ENCODE results near the gene BPTF. TPM values are rescaled to one million over a fixed set of nuclear protein-coding genes. Genes with fewer than 3 reads are reported as not detected.
A peak's percentile ranks its signal among the peaks of the same experiment; 100 is the strongest.

BPTF gene
- total and polyA plus RNA-seq, 2 of the 13 experiments (the other 11 are each of a cell fraction or from before 2014, with no cell fraction given), result 43.5 to 66.1 TPM

- TF ChIP-seq ZBTB40 (IDR thresholded peaks at IDR 0.05) (no peak), ZBTB40 (CRISPR knock-in tag; IDR thresholded peaks at IDR 0.05) (no peak; the same call in none of the 2 replicates), ZBTB21 (CRISPR knock-in tag; IDR thresholded peaks at IDR 0.05) (no peak), SRSF1 (optimal IDR thresholded peaks at IDR 0.05; ENCODE audit: low read depth, low read length) (no peak), TSC22D2 (CRISPR knock-in tag; IDR thresholded peaks at IDR 0.05; ENCODE audit: borderline replicate concordance) (no peak), KLF9 (CRISPR knock-in tag; IDR thresholded peaks at IDR 0.05; ENCODE audit: low read depth) (no peak), ZNF232 (CRISPR knock-in tag; IDR thresholded peaks at IDR 0.05; ENCODE audit: borderline replicate concordance) (no peak), GTF2F1 (IDR thresholded peaks at IDR 0.05; ENCODE audit: low read length) (no peak), U2AF2 (IDR thresholded peaks at IDR 0.05; ENCODE audit: low read depth, low read length) (no peak), ZEB1 (IDR thresholded peaks at IDR 0.05; ENCODE audit: insufficient replicate concordance, low read depth) (no peak), MTF1 (CRISPR knock-in tag; IDR thresholded peaks at IDR 0.05) (no peak), RBFOX2 (IDR thresholded peaks at IDR 0.05; ENCODE audit: low read depth, low read length) (peak; percentile 82), ZNF773 (CRISPR knock-in tag; IDR thresholded peaks at IDR 0.05; ENCODE audit: borderline replicate concordance) (no peak; the same call in 1 of the 2 replicates), ZNF563 (CRISPR knock-in tag; IDR thresholded peaks at IDR 0.05) (0 out of 2 replicates have a peak, but pooled peaks have one; percentile 73), NCOA2 (CRISPR knock-in tag; IDR thresholded peaks at IDR 0.05) (no peak), ZNF598 (CRISPR knock-in tag; IDR thresholded peaks at IDR 0.05; ENCODE audit: borderline replicate concordance) (peak; percentile 89; the same call in 1 of the 2 replicates), ZMYM2 (CRISPR knock-in tag; IDR thresholded peaks at IDR 0.05) (peak; percentile 14; the same call in 1 of the 2 replicates), ZNF18 (CRISPR knock-in tag; IDR thresholded peaks at IDR 0.05; ENCODE audit: insufficient replicate concordance) (peak; percentile 69), RARA (CRISPR knock-in tag; IDR thresholded peaks at IDR 0.05) (peak; percentile 31; the same call in 1 of the 2 replicates)
Measured at GRCh38 chr17:67993153-67993997, 168.1 kb downstream of the BPTF start (continued).

Measured in HepG2 (cell line).